Fibroblast of skin of right quadriceps (primary cell): ENCODE measurements around the gene MLLT10.
A peak's percentile ranks its signal among the peaks of the same experiment; 100 is the strongest.
"Not testable (repeated sequence)": the region's sequence is repeated elsewhere in the genome, so short reads cannot be mapped to it uniquely, and the experiment has no call there.

Experiments
- DNase-seq: peaks from one replicate; pipeline ENCODE4 v3.0.0-alpha.2; 2013

Gene MLLT10

GRCh38 chr10:21529032-21529910 is 4.8 kb upstream of the MLLT10 start:
- no peak for DNase-seq

DNA sequence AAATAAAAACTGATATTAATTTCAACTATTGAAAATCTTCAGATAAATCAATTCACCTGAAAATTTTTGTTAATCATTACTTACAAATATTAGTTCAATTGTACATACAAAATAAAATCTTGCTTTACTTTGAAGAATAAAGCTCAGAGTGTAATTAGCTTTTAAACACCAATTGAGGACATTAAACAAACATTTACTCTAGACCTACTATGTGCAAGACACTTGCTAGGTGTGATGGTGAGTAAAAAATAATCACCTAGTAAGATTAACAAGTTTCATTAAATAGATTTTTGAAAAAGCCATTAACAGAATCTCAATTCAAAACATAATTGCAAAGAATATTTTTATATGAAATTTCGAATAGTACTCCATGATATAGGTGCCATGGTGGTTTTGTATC is 3.9 kb upstream of the MLLT10 start:
- DNase-seq, result no peak

- no peak for DNase-seq
Measured at GRCh38 chr10:21530641-21531040, 3.4 kb upstream of the MLLT10 start.

DNA sequence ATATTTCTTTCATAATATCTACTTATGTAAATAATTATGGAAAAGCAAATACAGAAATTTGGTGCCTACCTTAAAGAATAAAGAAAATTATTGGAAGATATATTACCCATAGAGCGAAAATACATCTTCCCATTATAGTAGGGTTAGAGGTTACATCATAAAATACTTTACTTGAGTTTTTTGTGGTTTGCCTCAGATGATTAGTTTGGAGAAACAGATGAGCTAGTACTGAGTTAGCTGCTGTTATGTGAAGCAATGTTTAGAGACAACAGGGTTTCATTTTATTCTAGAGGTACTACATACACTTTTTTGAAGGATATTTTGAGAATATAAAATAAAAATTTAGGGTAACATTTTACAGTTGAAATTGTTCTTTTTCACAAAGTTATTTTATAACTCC is 2.9 kb upstream of the MLLT10 start:
- peak; percentile 69 for DNase-seq

DNA sequence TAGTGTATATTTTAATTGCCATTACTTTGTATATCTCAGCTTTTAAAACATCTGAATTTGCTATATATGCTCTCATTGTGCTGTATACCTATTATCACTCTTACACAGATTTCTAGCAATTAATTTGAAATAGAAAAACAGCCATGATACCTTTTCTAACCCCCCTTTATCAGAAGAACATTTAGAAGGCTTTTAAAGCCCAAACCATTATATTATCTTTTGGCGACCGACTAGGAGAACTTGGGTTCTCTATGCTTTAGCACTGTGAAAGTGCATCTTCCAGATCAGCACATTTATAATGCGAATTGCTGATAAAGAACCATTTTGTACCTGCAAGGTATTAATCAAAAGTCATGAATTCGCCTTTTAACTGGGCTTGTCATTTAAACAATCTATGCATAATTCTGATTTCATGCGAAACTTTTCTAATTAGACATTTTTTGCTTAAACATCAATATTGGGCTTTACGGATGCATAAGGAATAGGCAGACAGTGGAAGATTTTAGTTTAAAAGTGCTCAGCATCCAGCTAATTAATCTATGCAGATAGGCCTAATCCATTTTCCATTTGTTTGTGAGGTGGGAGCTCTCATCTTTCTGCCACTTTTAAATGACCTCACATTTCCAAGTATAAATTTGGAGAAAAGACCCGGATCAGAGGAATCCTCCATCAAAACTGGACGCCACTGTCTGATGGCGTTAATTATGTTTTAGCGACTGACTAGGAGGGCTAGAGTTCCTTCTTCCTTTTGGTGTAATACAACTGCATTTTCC is 1.2 kb upstream of the MLLT10 start:
- no peak for DNase-seq

- no peak for DNase-seq
Measured at GRCh38 chr10:21534280-21534586, 201 bp downstream of the MLLT10 start.

- DNase-seq, result peak; percentile 50
Measured at GRCh38 chr10:21534604-21535493, 817 bp downstream of the MLLT10 start.

- DNase-seq, result no peak
Measured at GRCh38 chr10:21535494-21535965, 1.5 kb downstream of the MLLT10 start.

DNA sequence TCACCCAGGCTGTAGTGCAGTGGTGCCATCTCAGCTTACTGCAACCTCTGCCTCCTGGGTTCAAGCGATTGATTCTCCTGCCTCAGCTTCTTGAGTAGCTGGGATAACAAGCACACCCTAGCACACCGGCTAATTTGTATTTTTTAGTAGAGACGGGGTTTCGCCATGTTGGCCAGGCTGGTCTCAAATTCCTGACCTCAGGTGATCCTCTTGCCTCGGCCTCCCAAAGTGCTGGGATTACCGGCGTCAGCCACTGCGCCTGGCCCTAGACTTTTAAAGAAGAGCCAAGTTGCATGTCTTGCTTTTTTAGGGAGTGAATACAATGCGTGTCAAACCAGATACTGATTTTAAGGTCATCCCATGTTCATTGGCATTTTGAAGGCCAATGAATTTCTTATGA is 1.9 kb downstream of the MLLT10 start:
- DNase-seq, result not testable (repeated sequence)

GRCh38 chr10:21536874-21537273 is 2.8 kb downstream of the MLLT10 start:
- DNase-seq, result no peak

- DNase-seq, result not testable (repeated sequence)
Measured at GRCh38 chr10:21540701-21541100, 6.7 kb downstream of the MLLT10 start.

DNA sequence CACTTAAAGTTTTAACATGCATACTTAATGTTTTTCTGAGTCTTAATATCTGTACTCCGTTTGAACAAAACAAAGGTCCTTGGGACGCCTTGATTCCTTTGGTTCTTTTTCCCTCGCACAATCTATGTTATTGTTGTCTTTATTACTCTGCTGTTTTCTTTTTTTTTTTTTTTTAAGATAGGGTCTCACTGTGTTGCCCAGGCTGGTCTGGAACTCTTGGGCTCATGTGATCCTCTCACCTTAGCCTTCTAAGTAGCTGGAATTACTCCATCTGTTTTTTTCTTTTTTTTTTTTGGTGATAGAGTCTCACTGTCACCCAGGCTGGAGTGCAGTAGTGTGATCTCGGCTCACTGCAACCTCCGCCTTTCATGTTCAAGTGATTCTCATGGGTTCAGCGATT is 13.2 kb downstream of the MLLT10 start:
- DNase-seq, result no peak

GRCh38 chr10:21552638-21553037 is 18.6 kb downstream of the MLLT10 start:
- no peak for DNase-seq

GRCh38 chr10:21556527-21556926 is 22.5 kb downstream of the MLLT10 start:
- DNase-seq, result no peak

- DNase-seq, result not testable (repeated sequence)
Measured at GRCh38 chr10:21558984-21559383, 25.0 kb downstream of the MLLT10 start.

GRCh38 chr10:21570761-21571521 is 36.9 kb downstream of the MLLT10 start:
- DNase-seq, result no peak

DNA sequence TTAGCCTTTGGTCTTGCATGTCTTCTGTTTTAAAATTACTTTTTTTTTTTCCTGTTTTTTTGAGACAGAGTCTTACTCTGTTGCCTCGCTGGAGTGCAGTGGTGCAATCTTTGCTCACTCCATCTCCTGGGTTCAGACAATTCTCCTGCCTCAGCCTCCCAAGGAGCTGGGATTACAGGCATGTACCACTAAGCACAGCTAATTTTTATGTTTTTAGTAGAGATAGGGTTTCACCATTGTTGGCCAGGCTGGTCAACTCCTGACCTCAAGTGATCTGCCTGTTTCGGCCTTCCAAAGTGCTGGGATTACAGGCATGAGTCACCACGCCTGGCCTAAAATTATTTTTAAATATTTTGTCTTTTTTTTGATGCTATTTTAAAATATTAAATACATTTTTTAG is 38.5 kb downstream of the MLLT10 start:
- DNase-seq, result peak; percentile 12

DNA sequence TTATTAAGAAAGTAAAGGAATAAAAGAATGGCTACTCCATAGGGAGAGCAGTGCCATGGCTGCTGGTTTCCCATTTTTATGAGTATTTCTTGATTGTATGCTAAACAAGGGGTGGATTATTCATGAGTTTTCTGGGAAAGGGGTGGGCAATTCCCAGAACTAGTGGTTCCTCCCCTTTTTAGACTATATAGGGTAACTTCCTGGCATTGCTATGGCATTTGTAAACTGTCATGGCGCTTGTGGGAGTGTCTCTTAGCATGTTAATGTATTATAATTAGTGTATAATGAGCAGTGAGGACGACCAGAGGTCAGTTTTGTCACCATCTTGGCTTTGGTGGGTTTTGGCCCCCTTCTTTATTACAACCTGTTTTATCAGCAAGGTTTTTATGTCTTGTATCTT is 40.5 kb downstream of the MLLT10 start:
- DNase-seq, result not testable (repeated sequence)

- no peak for DNase-seq
Measured at GRCh38 chr10:21579291-21579690, 45.3 kb downstream of the MLLT10 start.

- peak; percentile 17 for DNase-seq
Measured at GRCh38 chr10:21581421-21581834, 47.4 kb downstream of the MLLT10 start.

- no peak for DNase-seq
Measured at GRCh38 chr10:21584834-21585530, 51.0 kb downstream of the MLLT10 start.

- no peak for DNase-seq
Measured at GRCh38 chr10:21587391-21587790, 53.4 kb downstream of the MLLT10 start.
